IMR-90 (cell line): Measurements from ENCODE around the gene EPC1. TPM values are rescaled to one million over a fixed set of nuclear protein-coding genes. Genes with fewer than 3 reads are reported as not detected.

Experiments used
- ATAC-seq: fragments of 200-7000 bp; cut with Tn5 transposase; 2 replicates; pipeline ENCODE4 v1.9.1; 2020; ENCODE audit warnings: low read depth, mild to moderate bottlenecking, moderate library complexity
- BruUV-seq: library from RNA; stranded (reverse); fragments of 400-500 nt; replicated peaks from 2 replicates; lab custom pipeline; 2021; lab: Mats Ljungman, UMichigan
- CTCF ChIA-PET: fragments of 300-600 bp; formaldehyde crosslinking; extraction: SDS; loops from one replicate; lab custom pipeline; 2021; ENCODE audit warnings: antibody characterized with exemption; lab: Yijun Ruan, JAX
- POLR2A ChIA-PET: fragments of 300-600 bp; sonication (Branson Sonifier 250); formaldehyde crosslinking; loops from one replicate; lab custom pipeline; 2022; ENCODE audit warnings: antibody characterized with exemption; ENCODE audit not compliant: unreplicated experiment; lab: Charles Lee
- DNase-seq: peaks from one replicate; pipeline ENCODE4 v3.0.0; 2013
- H2AFZ ChIP-seq: replicated peaks from 2 replicates; pipeline ENCODE3; 2013; ENCODE audit warnings: low read length, mild to moderate bottlenecking; ENCODE audit not compliant: poor library complexity
- H2AK5ac ChIP-seq: 2 replicates; pipeline ENCODE4 v1.6.1; 2013; ENCODE audit warnings: low read depth, low read length, inconsistent platforms
- H2AK9ac ChIP-seq: replicated peaks from 2 replicates; pipeline ENCODE3; 2013; ENCODE audit warnings: mild to moderate bottlenecking, low read depth, low read length, moderate library complexity; ENCODE audit not compliant: poor library complexity
- H2BK120ac ChIP-seq: 2 replicates; pipeline ENCODE4 v1.6.1; 2013; ENCODE audit warnings: low read depth, low read length, inconsistent platforms
- H2BK15ac ChIP-seq: 3 replicates; pipeline ENCODE4 v1.6.1; 2013; ENCODE audit warnings: low read depth, low read length, inconsistent platforms
- H2BK20ac ChIP-seq: 2 replicates; pipeline ENCODE4 v1.6.1; 2013; ENCODE audit warnings: low read depth, mild to moderate bottlenecking, inconsistent platforms, low read length, moderate library complexity
- H2BK5ac ChIP-seq: 2 replicates; pipeline ENCODE4 v1.6.1; 2013; ENCODE audit warnings: mild to moderate bottlenecking, low read depth, low read length, inconsistent platforms; ENCODE audit not compliant: poor library complexity, severe bottlenecking
- H3K14ac ChIP-seq: replicated peaks from 2 replicates; pipeline ENCODE4 v1.6.1; 2013; ENCODE audit warnings: low read depth, low read length, inconsistent platforms
- H3K18ac ChIP-seq: 2 replicates; pipeline ENCODE4 v1.6.1; 2013; ENCODE audit warnings: low read depth, low read length, control low read depth
- H3K23ac ChIP-seq: 2 replicates; pipeline ENCODE4 v1.6.1; 2013; ENCODE audit warnings: low read depth, low read length, inconsistent platforms
- H3K27ac ChIP-seq: 2 replicates; pipeline ENCODE4 v1.5.1; 2013; ENCODE audit warnings: mild to moderate bottlenecking, control low read depth, low read length; ENCODE audit not compliant: insufficient read depth
- H3K27me3 ChIP-seq: 2 replicates; pipeline ENCODE4 v1.6.1; 2013; ENCODE audit warnings: low read length; ENCODE audit not compliant: control insufficient read depth, insufficient read depth
- H3K36me3 ChIP-seq: 2 replicates; pipeline ENCODE4 v1.6.1; 2013; ENCODE audit warnings: low read length, mixed read lengths; ENCODE audit not compliant: control insufficient read depth, insufficient read depth
- H3K4ac ChIP-seq: 2 replicates; pipeline ENCODE4 v1.6.1; 2013; ENCODE audit warnings: low read depth, low read length, inconsistent platforms
- H3K4me1 ChIP-seq: 2 replicates; pipeline ENCODE4 v1.6.1; 2013; ENCODE audit warnings: low read length, mixed read lengths; ENCODE audit not compliant: control insufficient read depth, insufficient read depth
- H3K4me2 ChIP-seq: 2 replicates; pipeline ENCODE4 v1.6.1; 2013; ENCODE audit warnings: low read depth, mild to moderate bottlenecking, control low read depth, low read length, moderate library complexity
- H3K4me3 ChIP-seq: 2 replicates; pipeline ENCODE4 v1.5.1; 2013; ENCODE audit warnings: low read depth, mild to moderate bottlenecking, control low read depth, low read length, moderate library complexity; ENCODE audit not compliant: insufficient read depth
- H3K56ac ChIP-seq: 2 replicates; pipeline ENCODE4 v1.6.1; 2013; ENCODE audit warnings: low read length, inconsistent platforms; ENCODE audit not compliant: insufficient read depth; ENCODE audit errors: extremely low read depth
- H3K79me1 ChIP-seq, 2 experiments: 2 replicates each; pipeline ENCODE4 v1.6.1; 2013; ENCODE audit warnings: low read length in 2 of 2, inconsistent platforms in 1 of 2, low read depth in 1 of 2
- H3K9ac ChIP-seq: 2 replicates; pipeline ENCODE4 v1.6.1; 2013; ENCODE audit warnings: low read depth, low read length, control low read depth
- H3K9me1 ChIP-seq: 2 replicates; pipeline ENCODE4 v1.6.1; 2013; ENCODE audit warnings: low read length, inconsistent platforms; ENCODE audit not compliant: insufficient read depth
- H3K9me3 ChIP-seq: 2 replicates; pipeline ENCODE4 v1.6.1; 2013; ENCODE audit warnings: low read length; ENCODE audit not compliant: control insufficient read depth, insufficient read depth
- H4K20me1 ChIP-seq: 2 replicates; pipeline ENCODE4 v1.6.1; 2013; ENCODE audit warnings: low read length, inconsistent platforms; ENCODE audit not compliant: insufficient read depth
- H4K5ac ChIP-seq: 2 replicates; pipeline ENCODE4 v1.6.1; 2013; ENCODE audit warnings: mild to moderate bottlenecking, low read depth, low read length, control low read depth
- H4K8ac ChIP-seq, 2 experiments: 2 replicates each; pipeline ENCODE4 v1.6.1; 2013; ENCODE audit warnings: low read depth in 2 of 2, low read length in 2 of 2, control low read depth in 1 of 2, inconsistent platforms in 1 of 2
- H4K91ac ChIP-seq: 2 replicates; pipeline ENCODE4 v1.6.1; 2013; ENCODE audit warnings: low read depth, low read length, inconsistent platforms; ENCODE audit not compliant: insufficient read depth
- CHD1 ChIP-seq: IDR thresholded peaks from 2 replicates; pipeline ENCODE4 v1.6.1; 2012; ENCODE audit warnings: low read depth, low read length, improper control_type of control experiment
- MAFK ChIP-seq: IDR thresholded peaks from 2 replicates; pipeline ENCODE4 v1.6.1; 2012; ENCODE audit warnings: low read depth, low read length, improper control_type of control experiment
- MXI1 ChIP-seq: IDR thresholded peaks from 2 replicates; pipeline ENCODE4 v1.6.1; 2012; ENCODE audit warnings: low read depth, mild to moderate bottlenecking, low read length, moderate library complexity, borderline replicate concordance
- WGBS, 2 experiments: methylation state at CpG; one replicate each; pipeline versions ENCODE4 v1.1.5 to v1.1.7; 2013; ENCODE audit warnings: missing lambda C conversion rate in 2 of 2; ENCODE audit not compliant: insufficient read length in 1 of 2; ENCODE audit errors: extremely low coverage in 2 of 2; 5-methylcytosine and 5-hydroxymethylcytosine counted together
- dilution Hi-C: fragments of 300-500 bp; cut with HindIII; formaldehyde crosslinking; loops from one replicate; pipeline ENCODE4 v1.14.3; 2018; ENCODE audit warnings: low sequenced_read_pairs; ENCODE audit not compliant: unreplicated experiment
- in situ Hi-C: fragments of 300-500 bp; cut with MboI; formaldehyde crosslinking; loops from 3 replicates; pipeline ENCODE4 v1.14.3; 2019; ENCODE audit warnings: low sequenced_read_pairs, inconsistent platforms, mixed read lengths
- intact Hi-C: fragments of 100-400 bp; cut with micrococcal nuclease; formaldehyde crosslinking; loops from 2 replicates; pipeline ENCODE4 v1.10.0; 2022
- polyA plus RNA-seq, 3 experiments: library from polyadenylated mRNA; depleted of rRNA; stranded (reverse); fragments of >200 nt; gene quantifications; 2 replicates each; pipeline ENCODE4 v1.2.3, GENCODE V29; 2012; ENCODE audit warnings: low replicate concordance in 1 of 3
- total RNA-seq: library from RNA; depleted of rRNA; stranded (reverse); fragments of >200 nt; gene quantifications from 2 replicates; pipeline ENCODE4 v1.2.3, GENCODE V29; 2012

Gene EPC1
- total and polyA plus RNA-seq, 2 of the 4 experiments (the other 2 are of a cell fraction), result 21.9 to 23.5 TPM

DNA sequence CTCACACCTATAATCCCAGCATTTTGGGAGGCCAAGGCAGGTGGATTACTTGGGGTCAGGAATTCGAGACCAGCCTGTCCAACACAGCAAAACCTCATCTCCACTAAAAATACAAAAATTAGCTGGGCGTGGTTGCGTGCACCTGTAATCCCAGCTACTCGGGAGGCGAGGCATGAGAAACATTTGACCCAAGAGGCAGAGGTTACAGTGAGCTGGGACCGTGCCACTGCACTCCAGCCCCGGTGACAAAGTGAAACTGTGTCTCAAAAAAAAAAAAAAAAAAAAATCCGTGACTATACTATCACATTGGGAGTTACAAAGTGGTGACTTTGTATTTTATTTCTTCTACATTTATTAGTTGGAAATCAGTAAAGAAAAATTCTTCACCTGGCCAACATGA lies 101.2 kb downstream of the EPC1 start:
- H3K9me3 ChIP-seq, result no peaks in the 10 kb centered on the region
- no peak overlapping the region for H3K4me2 ChIP-seq
- no peak for ATAC-seq
- CTCF ChIA-PET, result interaction anchor here (1.4 kb wide), 1 partner anchor 11 kb away, joined by 4 read pairs; no protein-coding TSS in a partner anchor
- H3K79me1 ChIP-seq, result no peaks in the 10 kb centered on the region
- DNase-seq, result no peak
- no peak overlapping the region for H3K56ac ChIP-seq
- intact Hi-C loops, result no loop called here
- TF ChIP-seq MAFK, result no peak
- no peak for TF ChIP-seq MXI1
- TF ChIP-seq CHD1, result no peak
- no peak overlapping the region for H3K9ac ChIP-seq
- H2BK5ac ChIP-seq, result no peak overlapping the region
- no peak overlapping the region for H4K5ac ChIP-seq
- no peaks in the 10 kb centered on the region for H3K4me1 ChIP-seq
- no peaks in the 10 kb centered on the region for H3K36me3 ChIP-seq
- H2AFZ ChIP-seq, result no peak overlapping the region
- no peak overlapping the region for H2AK5ac ChIP-seq
- H3K23ac ChIP-seq, result no peak overlapping the region
- no TSS peak for BruUV-seq
- no peak overlapping the region for H4K91ac ChIP-seq
- H3K4me3 ChIP-seq, result no peak overlapping the region
- no peak overlapping the region for H2BK20ac ChIP-seq
- in situ Hi-C loops, result no loop called here
- no peaks in the 10 kb centered on the region for H4K20me1 ChIP-seq
- H4K8ac ChIP-seq, result no peak overlapping the region
- H3K4ac ChIP-seq, result no peak overlapping the region
- no peak overlapping the region for H3K14ac ChIP-seq
- no peak overlapping the region for H3K27ac ChIP-seq
- H3K9me1 ChIP-seq, result no peaks in the 10 kb centered on the region
- WGBS, 2 experiments, result no CpG with 5 or more reads among the region's 8 CpGs
- H2BK120ac ChIP-seq, result no peak overlapping the region
- dilution Hi-C loops, result no loop called here
- H2BK15ac ChIP-seq, result no peak overlapping the region
- H3K27me3 ChIP-seq, result no peaks in the 10 kb centered on the region; the same call in 1 of the 2 replicates
- H3K18ac ChIP-seq, result no peak overlapping the region
- POLR2A ChIA-PET, result no interaction called here
- H2AK9ac ChIP-seq, result no peak overlapping the region
